K562 (cell line): ENCODE results near the gene TUBG2. TPM values are rescaled to one million over a fixed set of nuclear protein-coding genes. Genes with fewer than 3 reads are reported as not detected.

Source experiments
- FOS ChIP-seq: IDR thresholded peaks from 3 replicates; pipeline ENCODE4 v1.6.1; 2011; ENCODE audit not compliant: insufficient read length; ENCODE audit errors: extremely low read depth
- FOSL1 ChIP-seq: fragments of 200-800 bp; sonication (Bioruptor generic); conservative IDR thresholded peaks from 2 replicates; pipeline ENCODE4 v1.6.1; 2016; ENCODE audit warnings: missing genetic modification characterization, missing compliant biosample characterization
- HDAC2 ChIP-seq: fragments of 450-650 bp; IDR thresholded peaks from 2 replicates; pipeline ENCODE4 v1.6.1; 2016; ENCODE audit warnings: mild to moderate bottlenecking
- JUN ChIP-seq, 2 experiments: sonication (generic) in 1 of 2; formaldehyde crosslinking in 1 of 2; IDR thresholded peaks; 2 replicates each; pipeline versions ENCODE4 v1.6.1 to v1.8.0; 2012 to 2022; ENCODE audit warnings: borderline replicate concordance in 2 of 2, mild to moderate bottlenecking in 2 of 2, improper control_type of control experiment in 1 of 2, low read depth in 1 of 2, low read length in 1 of 2, missing genetic modification reagents in 1 of 2
- MCM5 ChIP-seq: fragments of 450-650 bp; IDR thresholded peaks from 2 replicates; pipeline ENCODE4 v1.6.1; 2016; ENCODE audit warnings: low read depth
- MEIS2 ChIP-seq: fragments of 450-650 bp; IDR thresholded peaks from 2 replicates; pipeline ENCODE4 v1.6.1; 2014; ENCODE audit warnings: mild to moderate bottlenecking; ENCODE audit not compliant: partially characterized antibody
- NFATC3 ChIP-seq: fragments of 450-650 bp; IDR thresholded peaks from 2 replicates; pipeline ENCODE4 v1.6.1; 2017; ENCODE audit warnings: mild to moderate bottlenecking
- RUNX1 ChIP-seq: sonication (generic); IDR thresholded peaks from 2 replicates; pipeline ENCODE4 v1.6.1; 2016; ENCODE audit warnings: antibody characterized with exemption, low read depth
- SMARCA4 ChIP-seq: fragments of 450-650 bp; IDR thresholded peaks from 2 replicates; pipeline ENCODE4 v1.6.1; 2016
- SNIP1 ChIP-seq: fragments of 450-650 bp; IDR thresholded peaks from 2 replicates; pipeline ENCODE4 v1.7.1; 2017; ENCODE audit warnings: low read depth, mild to moderate bottlenecking
- TAF9B ChIP-seq: fragments of 450-650 bp; IDR thresholded peaks from 2 replicates; pipeline ENCODE4 v1.6.1; 2018; ENCODE audit warnings: mild to moderate bottlenecking; ENCODE audit not compliant: partially characterized antibody
- TEAD4 ChIP-seq, 2 experiments: sonication (generic) in 1 of 2; formaldehyde crosslinking in 1 of 2; IDR thresholded peaks; 2 replicates each; pipeline versions ENCODE4 v1.6.1 to v1.8.0; 2012 to 2022; ENCODE audit warnings: borderline replicate concordance in 1 of 2, inconsistent platforms in 1 of 2, low read length in 1 of 2, mild to moderate bottlenecking in 1 of 2, missing genetic modification reagents in 1 of 2
- ZNF175 ChIP-seq: fragments of 200-800 bp; sonication (Bioruptor generic); IDR thresholded peaks from 2 replicates; pipeline ENCODE4 v1.6.1; 2016; ENCODE audit warnings: low read depth, mild to moderate bottlenecking, missing genetic modification characterization, missing compliant biosample characterization
- ZNF431 ChIP-seq: sonication (generic); formaldehyde crosslinking; IDR thresholded peaks from 2 replicates; pipeline ENCODE4 v1.8.0; 2022; ENCODE audit warnings: mild to moderate bottlenecking, missing genetic modification reagents
- ZNF699 ChIP-seq: fragments of 250-450 bp; sonication (Bioruptor Pico); IDR thresholded peaks from 2 replicates; pipeline ENCODE4 v1.8.0; 2021; ENCODE audit warnings: mild to moderate bottlenecking, moderate library complexity; ENCODE audit not compliant: insufficient replicate concordance
- polyA plus RNA-seq, 8 experiments: library from polyadenylated mRNA; depleted of rRNA in 4 of 8; stranded (reverse) in 5 of 8; unstranded in 3 of 8; fragments of >200 nt; fragmentation: Nextera tagmentation in 2 of 8; fragmentation: Illumina TruSeq in 1 of 8; extraction: Ambion mirVana in 2 of 8; extraction: Trizol in 1 of 8; gene quantifications; 2 replicates each; pipeline versions ENCODE4 v1.2.1 to v1.2.3, GENCODE V29; 2011 to 2014; ENCODE audit warnings: inconsistent platforms in 1 of 8, missing spikeins in 1 of 8
- total RNA-seq, 7 experiments: library from RNA; depleted of rRNA in 6 of 7; stranded (reverse); fragments of >200 nt in 6 of 7; fragmentation: Illumina TruSeq in 2 of 7; extraction: Trizol in 2 of 7; gene quantifications; 2 replicates each; pipeline versions ENCODE4 v1.2.1 to v1.2.3, GENCODE V29; 2011 to 2021; ENCODE audit warnings: low replicate concordance in 1 of 7
- TF ChIP-seq, protein P1 (sequence below), 2 experiments: IDR thresholded peaks in 1 of 2; conservative IDR thresholded peaks in 1 of 2; 2 replicates each; pipeline ENCODE4 v1.6.1; 2016; ENCODE audit warnings: low read depth in 2 of 2, mild to moderate bottlenecking in 1 of 2, missing compliant biosample characterization in 1 of 2, missing genetic modification characterization in 1 of 2, moderate library complexity in 1 of 2
- TF ChIP-seq, protein P2 (sequence below), 3 experiments: fragments of 200-800 bp in 1 of 3; sonication (Bioruptor generic) in 1 of 3; sonication (generic) in 1 of 3; formaldehyde crosslinking in 1 of 3; IDR thresholded peaks; 2 replicates each; pipeline versions ENCODE4 v1.6.1 to v1.8.0; 2016 to 2022; ENCODE audit warnings: mild to moderate bottlenecking in 2 of 3, missing compliant biosample characterization in 2 of 3, missing genetic modification characterization in 2 of 3, missing genetic modification reagents in 1 of 3
- TF ChIP-seq, protein P3 (sequence below): fragments of 200-800 bp; sonication (Bioruptor generic); IDR thresholded peaks from 2 replicates; pipeline ENCODE4 v1.6.1; 2017; ENCODE audit warnings: missing genetic modification characterization, missing compliant biosample characterization

TUBG2 gene
- total and polyA plus RNA-seq, 9 of the 15 experiments (the other 6 are each of a cell fraction or from before 2014, with no cell fraction given): 0.09 to 0.80 (median 0.24) TPM; not detected in 2

DNA sequence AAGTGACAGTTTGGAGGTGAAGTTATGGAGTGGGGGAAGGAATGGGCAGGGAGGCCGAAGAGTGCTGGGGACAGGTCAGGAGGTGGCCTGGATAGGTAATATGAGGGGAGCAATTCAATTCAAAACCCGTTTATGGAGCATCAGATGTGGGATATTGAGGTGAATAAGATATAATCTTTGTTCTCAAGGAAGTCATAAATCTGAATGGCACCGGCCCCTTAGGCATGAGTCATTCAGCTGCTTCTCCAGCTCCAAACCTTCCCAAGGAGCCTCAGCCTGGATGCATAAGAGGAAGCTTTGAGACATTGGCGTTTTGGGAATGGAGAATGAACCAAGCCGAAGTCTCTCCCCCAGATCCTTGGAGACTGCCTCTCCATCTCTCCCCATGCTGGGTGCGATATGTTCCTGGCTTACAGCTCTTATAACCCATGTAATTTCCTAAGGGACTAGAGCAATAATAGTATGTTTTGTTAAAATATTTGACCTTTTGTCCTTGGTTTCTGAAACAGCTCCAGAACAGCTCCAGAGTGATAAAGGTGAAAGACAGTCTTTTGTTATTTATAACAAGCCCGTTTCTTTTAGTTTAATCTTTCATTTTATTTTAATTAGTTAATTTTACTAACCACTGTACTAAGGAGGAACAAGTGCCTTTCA, 1.7 kb downstream of the TUBG2 start (continued):
- TF ChIP-seq, protein P1, sequence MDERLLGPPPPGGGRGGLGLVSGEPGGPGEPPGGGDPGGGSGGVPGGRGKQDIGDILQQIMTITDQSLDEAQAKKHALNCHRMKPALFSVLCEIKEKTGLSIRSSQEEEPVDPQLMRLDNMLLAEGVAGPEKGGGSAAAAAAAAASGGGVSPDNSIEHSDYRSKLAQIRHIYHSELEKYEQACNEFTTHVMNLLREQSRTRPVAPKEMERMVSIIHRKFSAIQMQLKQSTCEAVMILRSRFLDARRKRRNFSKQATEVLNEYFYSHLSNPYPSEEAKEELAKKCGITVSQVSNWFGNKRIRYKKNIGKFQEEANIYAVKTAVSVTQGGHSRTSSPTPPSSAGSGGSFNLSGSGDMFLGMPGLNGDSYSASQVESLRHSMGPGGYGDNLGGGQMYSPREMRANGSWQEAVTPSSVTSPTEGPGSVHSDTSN (CRISPR knock-in tag; IDR thresholded peaks at IDR 0.05; ENCODE audit: low read depth): peak; percentile 59
- TF ChIP-seq, protein P1 (tag; conservative IDR thresholded peaks at IDR 0.05; ENCODE audit: low read depth): peak; percentile 91
- no peak for TF ChIP-seq ZNF431 (CRISPR knock-in tag)
- TF ChIP-seq TAF9B: no peak
- no peak for TF ChIP-seq NFATC3
- peak; percentile 96 for TF ChIP-seq FOSL1
- peak; percentile 75 for TF ChIP-seq HDAC2
- no peak for TF ChIP-seq SNIP1
- TF ChIP-seq MCM5: no peak
- peak; percentile 64 for TF ChIP-seq FOS
- TF ChIP-seq ZNF699 (CRISPR knock-in tag): no peak
- no peak for TF ChIP-seq RUNX1
- TF ChIP-seq, protein P2, sequence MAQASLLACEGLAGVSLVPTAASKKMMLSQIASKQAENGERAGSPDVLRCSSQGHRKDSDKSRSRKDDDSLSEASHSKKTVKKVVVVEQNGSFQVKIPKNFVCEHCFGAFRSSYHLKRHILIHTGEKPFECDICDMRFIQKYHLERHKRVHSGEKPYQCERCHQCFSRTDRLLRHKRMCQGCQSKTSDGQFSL (CRISPR knock-in tag; IDR thresholded peaks at IDR 0.05): no peak
- TF ChIP-seq, protein P2 (tag; IDR thresholded peaks at IDR 0.05): no peak
- peak; percentile 92 for TF ChIP-seq JUN (IDR thresholded peaks at IDR 0.05; ENCODE audit: borderline replicate concordance, low read depth, low read length)
- no peak for TF ChIP-seq JUN (CRISPR knock-in tag; IDR thresholded peaks at IDR 0.05; ENCODE audit: borderline replicate concordance)
- peak; percentile 99 for TF ChIP-seq MEIS2
- no peak for TF ChIP-seq TEAD4 (IDR thresholded peaks at IDR 0.05; ENCODE audit: low read length)
- no peak for TF ChIP-seq TEAD4 (CRISPR knock-in tag; IDR thresholded peaks at IDR 0.05; ENCODE audit: borderline replicate concordance)
- TF ChIP-seq, protein P3, sequence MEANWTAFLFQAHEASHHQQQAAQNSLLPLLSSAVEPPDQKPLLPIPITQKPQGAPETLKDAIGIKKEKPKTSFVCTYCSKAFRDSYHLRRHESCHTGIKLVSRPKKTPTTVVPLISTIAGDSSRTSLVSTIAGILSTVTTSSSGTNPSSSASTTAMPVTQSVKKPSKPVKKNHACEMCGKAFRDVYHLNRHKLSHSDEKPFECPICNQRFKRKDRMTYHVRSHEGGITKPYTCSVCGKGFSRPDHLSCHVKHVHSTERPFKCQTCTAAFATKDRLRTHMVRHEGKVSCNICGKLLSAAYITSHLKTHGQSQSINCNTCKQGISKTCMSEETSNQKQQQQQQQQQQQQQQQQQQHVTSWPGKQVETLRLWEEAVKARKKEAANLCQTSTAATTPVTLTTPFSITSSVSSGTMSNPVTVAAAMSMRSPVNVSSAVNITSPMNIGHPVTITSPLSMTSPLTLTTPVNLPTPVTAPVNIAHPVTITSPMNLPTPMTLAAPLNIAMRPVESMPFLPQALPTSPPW: 0 out of 2 replicates have a peak, but pooled peaks have one; percentile 23
- peak; percentile 92 for TF ChIP-seq SMARCA4
- peak; percentile 60; the same call in 1 of the 2 replicates for TF ChIP-seq ZNF175 (CRISPR knock-in tag)
- TF ChIP-seq, all 486 proteins: peak for 42
